SU-DHL-6 (cell line): Measurements from ENCODE around the gene PGBD5.

Experiments
- H2AFZ ChIP-seq: fragments of 200-600 bp; sonication (generic); 2 replicates; pipeline ENCODE4 v1.6.1; 2014; ENCODE audit warnings: low read depth, mild to moderate bottlenecking, moderate library complexity, mixed read lengths, antibody characterized with exemption, low read length; ENCODE audit not compliant: severe bottlenecking
- H3F3A ChIP-seq: fragments of 200-600 bp; shearing (Covaris generic); 2 replicates; pipeline ENCODE4 v1.6.0; 2016; ENCODE audit warnings: antibody characterized with exemption, mild to moderate bottlenecking; ENCODE audit not compliant: insufficient read depth
- H3K27ac ChIP-seq: fragments of 200-600 bp; sonication (generic); 2 replicates; pipeline ENCODE4 v1.5.1; 2016; ENCODE audit warnings: low read depth, mild to moderate bottlenecking, low read length, moderate library complexity, mixed read lengths
- H3K27me3 ChIP-seq: fragments of 200-600 bp; sonication (generic), shearing (Covaris generic); 2 replicates; pipeline ENCODE4 v1.6.0; 2014; ENCODE audit warnings: mild to moderate bottlenecking, low read length
- H3K36me3 ChIP-seq: fragments of 200-600 bp; sonication (generic); 2 replicates; pipeline ENCODE4 v1.6.1; 2014; ENCODE audit warnings: mild to moderate bottlenecking, low read length, mixed read lengths
- H3K4me2 ChIP-seq: fragments of 300-600, 200-600 bp; shearing (Covaris generic), sonication (generic); 2 replicates; pipeline ENCODE4 v1.6.0; 2014; ENCODE audit warnings: low read length, low read depth, mild to moderate bottlenecking; ENCODE audit not compliant: poor library complexity, severe bottlenecking
- H3K4me3 ChIP-seq: fragments of 200-600 bp; sonication (generic); 2 replicates; pipeline ENCODE4 v1.5.1; 2014; ENCODE audit warnings: antibody characterized with exemption, low read length, mild to moderate bottlenecking, mixed read lengths; ENCODE audit not compliant: insufficient read depth, poor library complexity, severe bottlenecking
- H3K79me2 ChIP-seq: fragments of 200-600 bp; sonication (generic); 2 replicates; pipeline ENCODE4 v1.6.1; 2014; ENCODE audit warnings: mild to moderate bottlenecking, low read length, moderate library complexity; ENCODE audit not compliant: insufficient read depth
- H3K9ac ChIP-seq: fragments of 200-600 bp; sonication (generic); 2 replicates; pipeline ENCODE4 v1.7.0; 2014; ENCODE audit warnings: mild to moderate bottlenecking, low read length
- H3K9me2 ChIP-seq: fragments of 200-600 bp; sonication (generic); replicated peaks from 2 replicates; pipeline ENCODE4 v1.6.1; 2014; ENCODE audit warnings: low read length; ENCODE audit not compliant: insufficient read depth
- H3K9me3 ChIP-seq: fragments of 200-600 bp; sonication (generic); 2 replicates; pipeline ENCODE4 v1.6.1; 2014; ENCODE audit warnings: low read length, mixed read lengths; ENCODE audit not compliant: insufficient read depth
- H4K20me1 ChIP-seq: fragments of 200-600 bp; sonication (generic); 2 replicates; pipeline ENCODE4 v1.6.1; 2014; ENCODE audit warnings: low read depth, mild to moderate bottlenecking, antibody characterized with exemption, low read length, moderate library complexity, mixed read lengths
- CTCF ChIP-seq: fragments of 200-600 bp; sonication (generic); IDR thresholded peaks from one replicate; pipeline ENCODE4 v1.5.1; 2017; ENCODE audit warnings: antibody characterized with exemption, mild to moderate bottlenecking, low read length, moderate library complexity; ENCODE audit not compliant: insufficient read depth, poor library complexity, severe bottlenecking
- EZH2phosphoT487 ChIP-seq: fragments of 200-600 bp; sonication (generic), shearing (Covaris generic); conservative IDR thresholded peaks from 2 replicates; pipeline ENCODE4 v1.6.1; 2018; ENCODE audit warnings: mild to moderate bottlenecking, antibody characterized with exemption, low read length, moderate library complexity, mixed read lengths

PGBD5 gene

GRCh38 chr1:230455291-230455690 is 29.2 kb upstream of the PGBD5 start:
- no peaks in the 10 kb centered on the region for H3K27me3 ChIP-seq
- no peaks in the 10 kb centered on the region for H3K9me3 ChIP-seq
- TF ChIP-seq CTCF (no peak), EZH2phosphoT487 (no peak)
- no peaks in the 10 kb centered on the region for H3K79me2 ChIP-seq
- H3K27ac ChIP-seq: no peak overlapping the region
- H3K9ac ChIP-seq: no peak overlapping the region
- H3K9me2 ChIP-seq: no peaks in the 10 kb centered on the region
- H4K20me1 ChIP-seq: no peaks in the 10 kb centered on the region
- no peaks in the 10 kb centered on the region for H3K36me3 ChIP-seq
- no peaks in the 10 kb centered on the region for H3F3A ChIP-seq
- H2AFZ ChIP-seq: no peak overlapping the region
- no peak overlapping the region for H3K4me3 ChIP-seq
- H3K4me2 ChIP-seq: no peak overlapping the region

- Histone ChIP-seq H3K9ac (no peak overlapping the region), H4K20me1 (no peaks in the 10 kb centered on the region), H2AFZ (no peak overlapping the region), H3K79me2 (no peaks in the 10 kb centered on the region), H3K27me3 (no peaks in the 10 kb centered on the region), H3K4me3 (no peak overlapping the region), H3F3A (no peaks in the 10 kb centered on the region), H3K9me3 (no peaks in the 10 kb centered on the region), H3K27ac (no peak overlapping the region), H3K9me2 (no peaks in the 10 kb centered on the region), H3K36me3 (no peaks in the 10 kb centered on the region), H3K4me2 (no peak overlapping the region)
- no peak for TF ChIP-seq EZH2phosphoT487
- no peak for TF ChIP-seq CTCF
These were observed 27.2 kb upstream of the PGBD5 start for GRCh38 chr1:230453377-230453776.

- H3K9me3 ChIP-seq: no peaks in the 10 kb centered on the region
- no peaks in the 10 kb centered on the region for H3F3A ChIP-seq
- H3K27ac ChIP-seq: no peak overlapping the region
- no peak overlapping the region for H2AFZ ChIP-seq
- no peak overlapping the region for H3K4me3 ChIP-seq
- no peaks in the 10 kb centered on the region for H3K9me2 ChIP-seq
- H3K9ac ChIP-seq: no peak overlapping the region
- H3K4me2 ChIP-seq: no peak overlapping the region
- no peaks in the 10 kb centered on the region for H3K79me2 ChIP-seq
- no peaks in the 10 kb centered on the region for H3K27me3 ChIP-seq
- H4K20me1 ChIP-seq: no peaks in the 10 kb centered on the region
- H3K36me3 ChIP-seq: no peaks in the 10 kb centered on the region
- no peak for TF ChIP-seq EZH2phosphoT487
- TF ChIP-seq CTCF: no peak
These were observed 15.3 kb upstream of the PGBD5 start for GRCh38 chr1:230441183-230442029.
